ENCODE results near the gene IARS2. TPM values are rescaled to one million over a fixed set of nuclear protein-coding genes. Genes with fewer than 3 reads are reported as not detected.
A peak's percentile ranks its signal among the peaks of the same experiment; 100 is the strongest.
"Not testable (repeated sequence)": the region's sequence is repeated elsewhere in the genome, so short reads cannot be mapped to it uniquely, and the experiment has no call there.

IARS2 gene
- total RNA-seq, 2 experiments from 2014 or later, result 59.9 to 86.6 TPM

- Mint-ChIP-seq H3K9me3 (ENCODE audit: low read depth) (no peaks in the 10 kb centered on the region), H3K4me3 (no peak overlapping the region), H3K4me1 (no peaks in the 10 kb centered on the region), H3K36me3 (ENCODE audit: low read depth) (peaks cover 10% of the 10 kb centered on the region), H3K27me3 (no peaks in the 10 kb centered on the region), H3K27ac (no peak overlapping the region)
- DNase-seq (peak; percentile 13), ATAC-seq (peak; percentile 44)
- intact Hi-C loops (cut with DNase I, micrococcal nuclease), result no loop called here
- ChIA-PET CTCF (interaction anchor here (0.7 to 1.1 kb wide), 2 partner anchors 53 to 165 kb away, joined by 3 to 4 read pairs; no protein-coding TSS in a partner anchor), POLR2A (no interaction called here)
These were observed 16.0 kb upstream of the IARS2 start for GRCh38 chr1:220077887-220078286.

GRCh38 chr1:220084460-220084859, 9.5 kb upstream of the IARS2 start:
- POLR2A ChIA-PET, result interaction anchor here (0.7 kb wide), 1 partner anchor 43 kb away, joined by 4 read pairs; no protein-coding TSS in a partner anchor
- H3K4me1 Mint-ChIP-seq, result peaks cover 2% of the 10 kb centered on the region
- H3K27me3 Mint-ChIP-seq, result no peaks in the 10 kb centered on the region
- no peak overlapping the region for H3K27ac Mint-ChIP-seq
- peaks cover 7% of the 10 kb centered on the region for H3K36me3 Mint-ChIP-seq (ENCODE audit: low read depth)
- H3K9me3 Mint-ChIP-seq (ENCODE audit: low read depth), result no peaks in the 10 kb centered on the region
- DNase-seq (no peak), ATAC-seq (no peak)
- intact Hi-C loops (cut with DNase I, micrococcal nuclease), result no loop called here
- CTCF ChIA-PET, result interaction anchor here (0.8 kb wide), 1 partner anchor 1860 kb away, joined by 3 read pairs; no protein-coding TSS in a partner anchor
- no peak overlapping the region for H3K4me3 Mint-ChIP-seq

GRCh38 chr1:220086261-220086686, 7.7 kb upstream of the IARS2 start:
- H3K4me1 Mint-ChIP-seq; POLR2A ChIA-PET; H3K4me3 Mint-ChIP-seq; H3K27ac Mint-ChIP-seq; H3K9me3 Mint-ChIP-seq (ENCODE audit: low read depth); ATAC-seq; H3K27me3 Mint-ChIP-seq; H3K36me3 Mint-ChIP-seq (ENCODE audit: low read depth); DNase-seq: not testable (repeated sequence)
- intact Hi-C loops (cut with DNase I, micrococcal nuclease), result loop anchor here in 1 of 2 experiments (5.0 kb wide), 1 partner anchor 1799 kb away; the partner anchor contains the start of gene RRP15
- CTCF ChIA-PET, result interaction anchor here (1.3 kb wide), 1 partner anchor 17 kb away, joined by 5 read pairs; no protein-coding TSS in a partner anchor

GRCh38 chr1:220089650-220090556, 4.0 kb upstream of the IARS2 start, which contains the start of gene BPNT1:
Gene BPNT1, minus strand, starts transcription at chr1:220089788. Its CDS starts 9,942 bp downstream, at chr1:220079846.
- Mint-ChIP-seq H3K9me3 (ENCODE audit: low read depth) (no peaks in the 10 kb centered on the region), H3K27ac (peak within 1 kb of the TSS; percentile 89), H3K27me3 (no peaks in the 10 kb centered on the region), H3K4me1 (peaks cover 10% of the 10 kb centered on the region), H3K4me3 (peak within 1 kb of the TSS; percentile 87), H3K36me3 (ENCODE audit: low read depth) (no peaks in the 10 kb centered on the region)
- ATAC-seq (peak; percentile 81), DNase-seq (peak; percentile 98)
- intact Hi-C loops (cut with DNase I, micrococcal nuclease), result loop anchor here (1.0 to 10.0 kb wide), 4 partner anchors 44 to 1803 kb away; partner anchors contain the start of genes EPRS1 (in 2 of the 2), RAB3GAP2 (in 1 of the 2) and RRP15 (in 1 of the 2)
- ChIA-PET POLR2A (interaction anchor here (0.6 kb wide), 1 partner anchor 47 kb away, joined by 3 read pairs; no protein-coding TSS in a partner anchor), CTCF (interaction anchor here (0.6 to 1.5 kb wide), 4 partner anchors 45 to 900 kb away, joined by 3 to 5 read pairs (median 3); no protein-coding TSS in a partner anchor)

- ChIA-PET CTCF (interaction anchor here (0.7 to 1.2 kb wide), 3 partner anchors 20 to 111 kb away, joined by 3 to 4 read pairs (median 3); no protein-coding TSS in a partner anchor), POLR2A (interaction anchor here (0.6 kb wide), 1 partner anchor 55 kb away, joined by 3 read pairs; no protein-coding TSS in a partner anchor)
- DNase-seq (no peak), ATAC-seq (no peak)
- Mint-ChIP-seq H3K36me3 (ENCODE audit: low read depth) (peaks cover 8% of the 10 kb centered on the region), H3K27me3 (no peaks in the 10 kb centered on the region), H3K9me3 (ENCODE audit: low read depth) (no peaks in the 10 kb centered on the region), H3K27ac (no peak overlapping the region), H3K4me3 (no peak overlapping the region), H3K4me1 (peaks cover 22% of the 10 kb centered on the region)
- intact Hi-C loops (cut with DNase I, micrococcal nuclease), result loop anchor here in 1 of 2 experiments (10.0 kb wide), 1 partner anchor 182 kb away; the partner anchor contains the start of gene RAB3GAP2
These were observed 1.2 kb upstream of the IARS2 start for GRCh38 chr1:220092694-220093093.

GRCh38 chr1:220093361-220094015, 444 bp upstream of the IARS2 start:
- H3K4me3 Mint-ChIP-seq, result peak overlapping the region; percentile 26
- DNase-seq, result peak; percentile 14
- H3K36me3 Mint-ChIP-seq (ENCODE audit: low read depth), result peaks cover 13% of the 10 kb centered on the region
- CTCF ChIA-PET, result no interaction called here
- H3K9me3 Mint-ChIP-seq (ENCODE audit: low read depth), result no peaks in the 10 kb centered on the region
- H3K27ac Mint-ChIP-seq, result peak overlapping the region; percentile 31
- POLR2A ChIA-PET, result interaction anchor here (0.6 kb wide), 1 partner anchor 55 kb away, joined by 3 read pairs; no protein-coding TSS in a partner anchor
- no peaks in the 10 kb centered on the region for H3K27me3 Mint-ChIP-seq
- ATAC-seq, result peak; percentile 4
- intact Hi-C loops (cut with DNase I, micrococcal nuclease), result loop anchor here (1.0 to 10.0 kb wide), 3 partner anchors 47 to 181 kb away; partner anchors contain the start of genes EPRS1 (in 2 of the 2) and RAB3GAP2 (in 2 of the 2)
- peaks cover 21% of the 10 kb centered on the region for H3K4me1 Mint-ChIP-seq

- CTCF ChIA-PET, result interaction anchor here (1.8 kb wide), 1 partner anchor 13 kb away, joined by 4 read pairs; no protein-coding TSS in a partner anchor
- POLR2A ChIA-PET, result interaction anchor here (0.7 kb wide), 1 partner anchor 122 kb away, joined by 4 read pairs; no protein-coding TSS in a partner anchor
- Mint-ChIP-seq H3K27me3 (no peaks in the 10 kb centered on the region), H3K9me3 (ENCODE audit: low read depth) (no peaks in the 10 kb centered on the region), H3K4me3 (no peak overlapping the region), H3K4me1 (peaks cover 16% of the 10 kb centered on the region), H3K36me3 (ENCODE audit: low read depth) (peaks cover 33% of the 10 kb centered on the region), H3K27ac (peak overlapping the region; percentile 47)
- intact Hi-C loops (cut with DNase I, micrococcal nuclease), result loop anchor here (5.0 to 10.0 kb wide), 2 partner anchors 108 to 175 kb away; partner anchors contain the start of gene RAB3GAP2 (in 1 of the 2)
- no peak for ATAC-seq
- no peak for DNase-seq
These were observed 5.9 kb downstream of the IARS2 start for GRCh38 chr1:220099826-220100225.

- H3K9me3 Mint-ChIP-seq (ENCODE audit: low read depth); H3K27me3 Mint-ChIP-seq; intact Hi-C loops (cut with DNase I, micrococcal nuclease); H3K4me1 Mint-ChIP-seq; CTCF ChIA-PET; ATAC-seq; H3K4me3 Mint-ChIP-seq; POLR2A ChIA-PET; DNase-seq; H3K27ac Mint-ChIP-seq: not testable (repeated sequence)
- peaks cover 37% of the 10 kb centered on the region for H3K36me3 Mint-ChIP-seq (ENCODE audit: low read depth)
These were observed 16.5 kb downstream of the IARS2 start for GRCh38 chr1:220110473-220110872.

GRCh38 chr1:220112600-220112999, 18.7 kb downstream of the IARS2 start:
- H3K27ac Mint-ChIP-seq; H3K9me3 Mint-ChIP-seq (ENCODE audit: low read depth); POLR2A ChIA-PET; ATAC-seq; H3K4me3 Mint-ChIP-seq; DNase-seq; H3K4me1 Mint-ChIP-seq; H3K27me3 Mint-ChIP-seq: not testable (repeated sequence)
- CTCF ChIA-PET, result interaction anchor here (0.6 to 2.3 kb wide), 21 partner anchors 8 to 668 kb away, joined by 3 to 13 read pairs (median 4); no protein-coding TSS in a partner anchor
- peaks cover 39% of the 10 kb centered on the region for H3K36me3 Mint-ChIP-seq (ENCODE audit: low read depth)
- intact Hi-C loops (cut with DNase I, micrococcal nuclease), result loop anchor here in 1 of 2 experiments (2.0 kb wide), 1 partner anchor 664 kb away; no protein-coding TSS in a partner anchor

- POLR2A ChIA-PET, result no interaction called here
- DNase-seq, result peak; percentile 40
- no peaks in the 10 kb centered on the region for H3K9me3 Mint-ChIP-seq (ENCODE audit: low read depth)
- no peaks in the 10 kb centered on the region for H3K27me3 Mint-ChIP-seq
- peaks cover 6% of the 10 kb centered on the region for H3K4me1 Mint-ChIP-seq
- H3K27ac Mint-ChIP-seq, result no peak overlapping the region
- H3K4me3 Mint-ChIP-seq, result no peak overlapping the region
- intact Hi-C loops (cut with DNase I, micrococcal nuclease), result loop anchor here in 1 of 2 experiments (2.0 kb wide), 1 partner anchor 664 kb away; no protein-coding TSS in a partner anchor
- peaks cover 36% of the 10 kb centered on the region for H3K36me3 Mint-ChIP-seq (ENCODE audit: low read depth)
- ATAC-seq, result peak; percentile 69
- CTCF ChIA-PET, result interaction anchor here (0.6 to 2.3 kb wide), 28 partner anchors 8 to 667 kb away, joined by 3 to 18 read pairs (median 4); no protein-coding TSS in a partner anchor
These were observed 19.3 kb downstream of the IARS2 start for GRCh38 chr1:220113136-220113695.

All from activated CD4-positive, alpha-beta T cell treated with anti-CD3 and anti-CD28 coated beads for 36 hours (primary cell).